Spleen (tissue), 7 donors: ENCODE measurements around the gene TTC38.

Experiments used
- CTCF ChIP-seq, 11 experiments: fragments of 200-600 bp in 7 of 11; fragments of 450-650 bp in 4 of 11; sonication (generic) in 4 of 11; IDR thresholded peaks in 8 of 11; conservative IDR thresholded peaks in 3 of 11; 1 replicate in 7 of 11; 2 replicates in 4 of 11; pipeline versions ENCODE4 v1.4.0 to v1.8.0; 2016 to 2021; ENCODE audit warnings: antibody characterized with exemption in 11 of 11, inconsistent platforms in 4 of 11, mild to moderate bottlenecking in 1 of 11
- POLR2A ChIP-seq, 3 donors: fragments of 450-650 bp; IDR thresholded peaks; one replicate each; pipeline ENCODE4 v1.5.1; 2017; ENCODE audit warnings: antibody characterized with exemption in 3 of 3, mild to moderate bottlenecking in 1 of 3
- POLR2AphosphoS5 ChIP-seq, 3 donors: sonication (generic); formaldehyde crosslinking; IDR thresholded peaks; one replicate each; pipeline ENCODE4 v1.5.1; 2017; ENCODE audit warnings: antibody characterized with exemption in 3 of 3
- donor health status: DM: no; HTN: no; CAD: no; lungs with moderate emphysema.
- donor health status: DM: no; HTN: no; CAD: no.
- donor health status: DM: no; HTN: no; CAD: no.

- TF ChIP-seq CTCF (IDR thresholded peaks at IDR 0.05 in 8 of 11, conservative IDR thresholded peaks at IDR 0.05 in 3 of 11) (no peak), POLR2AphosphoS5 (IDR thresholded peaks at IDR 0.05) (no peak), POLR2A (IDR thresholded peaks at IDR 0.05) (no peak)
Measured at GRCh38 chr22:46288846-46289243, 21.0 kb downstream of the TTC38 start.
